Putamen (tissue), 1 donor: ENCODE data around the gene FGFR2.

Experiments used
- DNase-seq: peaks from one replicate; pipeline ENCODE4 v3.0.0-alpha.2; 2016; ENCODE audit warnings: low spot score

Gene FGFR2

GRCh38 chr10:121452581-121452980 is 145.7 kb downstream of the FGFR2 start:
- DNase-seq, result no peak

- no peak for DNase-seq
Observed at GRCh38 chr10:121450247-121450646, 148.0 kb downstream of the FGFR2 start.

- no peak for DNase-seq
Observed at GRCh38 chr10:121449482-121449924, 148.7 kb downstream of the FGFR2 start.

GRCh38 chr10:121448766-121449421 is 149.3 kb downstream of the FGFR2 start:
- DNase-seq, result no peak

- DNase-seq, result no peak
Observed at GRCh38 chr10:121444520-121445165, 153.6 kb downstream of the FGFR2 start.

- peak; percentile 54 for DNase-seq
Observed at GRCh38 chr10:121442086-121442935, 155.9 kb downstream of the FGFR2 start.

- DNase-seq, result no peak
Observed at GRCh38 chr10:121440461-121440860, 157.8 kb downstream of the FGFR2 start.

- no peak for DNase-seq
Observed at GRCh38 chr10:121438333-121438732, 159.9 kb downstream of the FGFR2 start.

GRCh38 chr10:121437596-121437995 is 160.6 kb downstream of the FGFR2 start:
- DNase-seq, result peak; percentile 44

- peak; percentile 68 for DNase-seq
Observed at GRCh38 chr10:121436630-121437341, 161.5 kb downstream of the FGFR2 start.

GRCh38 chr10:121436281-121436629 is 162.0 kb downstream of the FGFR2 start:
- no peak for DNase-seq

- DNase-seq, result no peak
Observed at GRCh38 chr10:121435099-121435875, 163.0 kb downstream of the FGFR2 start.

- no peak for DNase-seq
Observed at GRCh38 chr10:121433965-121434364, 164.3 kb downstream of the FGFR2 start.

- DNase-seq, result no peak
Observed at GRCh38 chr10:121428867-121429266, 169.4 kb downstream of the FGFR2 start.
